Measurements from ENCODE around the gene DCTN2.

The DCTN2 gene

DNA sequence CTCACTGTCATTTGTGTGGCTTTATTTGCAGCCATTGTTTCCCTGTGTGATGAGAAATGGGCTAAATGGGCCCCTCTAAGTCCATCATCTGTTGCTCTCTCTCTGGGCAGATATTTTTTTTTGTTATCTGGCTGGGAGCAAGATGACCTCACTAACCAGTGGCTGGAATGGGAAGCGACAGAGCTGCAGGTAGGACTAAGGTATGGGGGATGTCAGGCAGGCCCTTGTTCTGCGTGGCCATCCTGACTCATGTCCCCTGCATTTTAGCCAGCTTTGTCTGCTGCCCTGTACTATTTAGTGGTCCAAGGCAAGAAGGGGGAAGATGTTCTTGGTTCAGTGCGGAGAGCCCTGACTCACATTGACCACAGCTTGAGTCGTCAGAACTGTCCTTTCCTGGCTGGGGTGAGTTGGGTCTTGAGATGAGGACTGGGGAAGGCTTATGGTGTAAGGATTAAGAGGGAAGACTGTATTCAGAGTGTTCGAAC is 57.8 kb downstream of the DCTN2 start:
- DNase-seq (ENCODE audit: low read depth in 2 of 2), result no peak

DNA sequence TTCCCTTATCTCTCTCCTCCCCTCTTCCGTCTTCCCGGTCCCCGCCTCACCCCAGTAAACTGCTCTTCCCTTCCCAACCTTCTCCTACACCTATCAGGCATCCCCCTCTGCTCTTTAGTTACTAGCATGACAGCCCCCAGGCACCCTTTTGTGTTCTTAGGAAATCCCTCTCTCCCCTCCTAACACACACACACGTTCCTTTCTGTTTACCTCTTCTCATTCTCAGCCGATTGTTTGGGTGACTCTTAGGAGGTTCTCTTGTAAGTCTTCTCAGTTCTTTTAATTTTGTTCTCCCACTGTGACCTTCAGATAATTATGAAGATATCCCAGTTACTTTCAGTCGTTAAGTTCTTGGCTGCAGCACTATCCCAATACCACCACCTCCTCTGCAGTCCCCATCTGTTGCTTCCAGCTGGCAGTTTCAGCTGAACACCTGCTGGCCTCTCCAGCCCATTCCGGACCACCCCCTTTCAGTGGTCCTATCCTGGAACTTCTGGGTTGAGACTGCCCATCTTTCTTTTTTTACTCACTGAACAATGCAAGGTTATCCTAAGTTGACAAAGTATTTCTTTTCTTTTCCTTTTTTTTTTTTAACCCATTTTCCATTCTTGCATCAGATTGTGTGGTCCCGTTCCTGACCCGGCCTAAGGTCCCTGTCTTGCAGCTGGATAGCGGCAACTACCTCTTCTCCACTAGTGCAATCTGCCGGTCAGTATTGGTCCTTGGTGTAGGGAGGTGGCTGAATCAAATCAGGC is 58.4 kb downstream of the DCTN2 start:
- no peak for DNase-seq (ENCODE audit: low read depth in 2 of 2)

DNA sequence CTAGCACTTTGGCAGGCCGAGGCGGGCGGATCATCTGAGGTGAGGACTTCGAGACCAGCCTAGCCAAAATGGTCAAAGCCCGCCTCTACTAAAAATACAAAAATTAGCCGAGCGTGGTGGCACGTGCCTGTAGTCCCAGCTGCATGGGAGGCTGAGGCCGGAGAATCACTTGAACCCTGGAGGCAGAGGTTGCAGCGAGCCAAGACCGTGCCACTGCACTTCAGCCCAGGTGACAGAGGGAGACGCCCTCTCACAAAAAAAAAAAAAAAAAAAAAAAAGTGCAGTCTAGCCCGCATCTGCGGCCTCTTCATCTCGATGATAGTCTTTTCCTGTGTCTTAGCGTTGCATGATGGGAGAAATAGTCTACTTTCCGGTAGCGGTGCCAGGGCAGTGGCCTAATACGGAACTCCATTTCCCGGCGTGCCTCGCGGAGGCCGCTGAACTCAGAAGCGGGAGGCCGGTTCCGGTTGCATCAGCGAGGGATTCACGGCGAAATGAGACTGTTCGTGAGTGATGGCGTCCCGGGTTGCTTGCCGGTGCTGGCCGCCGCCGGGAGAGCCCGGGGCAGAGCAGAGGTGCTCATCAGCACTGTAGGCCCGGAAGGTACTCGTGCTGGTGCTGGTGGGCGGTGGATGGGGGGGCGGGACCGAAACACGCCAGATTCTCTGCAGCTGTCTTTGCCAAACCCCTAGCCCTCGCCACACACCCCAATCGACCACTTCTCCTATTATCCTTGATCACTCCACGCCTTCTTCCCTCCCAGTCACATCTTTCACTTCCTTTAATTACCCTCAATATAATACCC is 59.2 kb downstream of the DCTN2 start, which contains the start of gene MARS1:
Gene MARS1 (plus strand): TSS at position 472 of the 805 bp plus-strand sequence. CDS start 23 bp downstream, at position 495.
- DNase-seq (ENCODE audit: low read depth in 2 of 2), result peak; percentile 95

DNA sequence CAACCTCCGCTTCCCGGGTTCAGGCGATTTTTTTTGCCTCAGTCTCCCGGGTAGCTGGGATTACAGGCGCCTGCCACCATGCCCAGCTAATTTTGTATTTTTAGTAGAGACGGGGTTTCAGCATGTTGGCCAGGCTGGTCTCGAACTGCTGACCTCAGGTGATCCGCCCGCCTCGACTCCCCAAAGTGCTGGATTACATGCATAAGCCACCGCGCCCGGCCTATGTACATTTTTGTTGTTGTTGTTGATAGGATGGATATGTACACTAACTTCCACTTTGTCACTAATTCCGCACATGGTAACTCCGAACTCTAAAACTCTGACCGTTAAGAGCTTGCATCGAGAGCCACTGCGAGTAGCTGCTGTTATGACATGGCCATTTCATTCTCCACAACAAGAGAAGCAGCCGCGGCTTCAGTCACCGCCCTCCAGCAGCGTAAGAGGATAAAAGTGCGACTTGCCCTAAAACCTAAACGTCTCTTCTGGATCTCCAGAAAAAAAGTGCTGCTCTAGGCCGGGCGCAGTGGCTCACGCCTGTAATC is 59.9 kb downstream of the DCTN2 start:
- DNase-seq (ENCODE audit: low read depth in 2 of 2), result no peak

DNA sequence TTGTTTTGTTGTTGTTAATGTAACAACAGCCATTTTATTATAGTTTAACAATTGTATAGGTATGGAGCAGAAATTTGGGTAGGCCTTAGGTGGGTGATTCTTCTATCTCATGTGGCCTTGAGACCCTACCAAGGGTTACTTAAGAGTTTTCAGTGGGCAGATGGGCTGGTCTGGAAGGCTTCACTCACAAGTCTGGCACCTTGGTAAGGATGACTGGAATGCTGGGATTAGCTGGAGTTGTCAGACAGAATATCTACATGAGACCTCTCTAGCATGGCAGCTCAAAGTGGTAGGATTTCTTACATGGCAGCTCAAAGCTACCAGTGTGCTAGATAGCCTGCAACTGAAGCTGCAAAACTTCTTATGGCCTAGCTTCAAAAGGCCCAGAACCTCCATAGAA is 61.3 kb downstream of the DCTN2 start:
- DNase-seq (ENCODE audit: low read depth in 2 of 2), result no peak

DNA sequence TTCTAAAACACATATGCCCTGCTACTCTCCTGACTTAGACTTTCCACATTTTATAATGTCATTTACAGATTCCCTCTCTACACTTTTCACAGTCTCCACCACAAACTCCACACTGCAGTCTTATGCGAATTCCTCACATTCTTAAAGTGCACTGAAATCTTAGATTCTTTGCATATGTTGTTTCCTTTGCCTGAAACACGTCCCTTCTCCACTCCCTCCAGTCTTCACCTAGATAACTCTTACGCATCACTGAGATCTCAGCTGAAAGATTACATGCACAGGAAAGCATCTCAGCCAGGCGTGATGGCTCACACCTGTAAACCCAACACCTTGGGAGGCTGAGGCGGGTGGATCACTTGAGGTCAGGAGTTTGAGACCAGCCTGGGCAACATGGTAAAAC is 63.5 kb downstream of the DCTN2 start:
- peak; percentile 52 to 56 for DNase-seq (ENCODE audit: low read depth in 2 of 2)

DNA sequence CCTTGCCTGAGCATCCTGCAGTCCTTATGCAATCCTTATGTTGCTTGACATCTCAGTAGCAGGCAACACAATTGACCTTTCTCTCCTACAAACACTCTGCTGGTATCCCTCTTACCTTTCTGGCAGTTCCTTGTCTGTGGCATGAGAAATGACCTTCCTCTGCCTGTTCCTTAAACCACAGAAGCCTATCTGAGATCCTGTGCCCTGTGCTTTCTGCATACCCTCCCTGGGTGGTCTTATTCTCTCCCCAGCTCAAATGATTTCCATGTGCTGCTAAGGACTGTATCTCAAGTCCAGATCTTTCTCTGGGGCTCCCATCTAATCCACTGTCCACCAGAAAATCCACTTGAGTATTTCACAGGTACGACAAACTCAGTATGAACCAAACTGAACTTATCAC is 65.3 kb downstream of the DCTN2 start:
- DNase-seq (ENCODE audit: low read depth in 2 of 2), result no peak

Measured in fibroblast of skin of left quadriceps (primary cell).